ENCODE measurements around the gene BSPRY.

Gene BSPRY

DNA sequence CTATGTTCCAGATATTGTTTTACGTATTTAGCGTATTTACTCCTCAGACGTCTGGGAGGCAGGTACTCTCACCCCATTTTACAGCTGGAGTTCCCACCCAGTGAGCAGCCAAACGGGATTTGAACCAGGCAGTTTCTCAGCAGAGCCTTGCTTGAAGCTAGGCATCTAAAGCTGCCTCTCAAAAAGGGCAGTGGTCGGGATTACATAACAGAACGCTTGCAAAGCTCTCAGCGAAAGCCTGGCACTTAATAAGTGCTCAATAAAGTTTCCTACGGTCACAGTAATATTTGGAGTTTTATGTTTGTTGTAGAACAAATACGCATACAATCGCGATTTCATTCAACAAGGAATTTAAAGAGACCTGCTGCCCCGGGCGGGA lies 286 bp upstream of the BSPRY start:
- H3K4me3 ChIP-seq (replicated peaks; ENCODE audit: low read depth, low read length) = no peak overlapping the region

GRCh38 chr9:113350107-113350661 lies 843 bp downstream of the BSPRY start:
- DNase-seq (ENCODE audit: low read depth) = no peak
- no peak overlapping the region for H3K4me3 ChIP-seq (replicated peaks; ENCODE audit: low read depth, low read length)
- TF ChIP-seq, protein P1, sequence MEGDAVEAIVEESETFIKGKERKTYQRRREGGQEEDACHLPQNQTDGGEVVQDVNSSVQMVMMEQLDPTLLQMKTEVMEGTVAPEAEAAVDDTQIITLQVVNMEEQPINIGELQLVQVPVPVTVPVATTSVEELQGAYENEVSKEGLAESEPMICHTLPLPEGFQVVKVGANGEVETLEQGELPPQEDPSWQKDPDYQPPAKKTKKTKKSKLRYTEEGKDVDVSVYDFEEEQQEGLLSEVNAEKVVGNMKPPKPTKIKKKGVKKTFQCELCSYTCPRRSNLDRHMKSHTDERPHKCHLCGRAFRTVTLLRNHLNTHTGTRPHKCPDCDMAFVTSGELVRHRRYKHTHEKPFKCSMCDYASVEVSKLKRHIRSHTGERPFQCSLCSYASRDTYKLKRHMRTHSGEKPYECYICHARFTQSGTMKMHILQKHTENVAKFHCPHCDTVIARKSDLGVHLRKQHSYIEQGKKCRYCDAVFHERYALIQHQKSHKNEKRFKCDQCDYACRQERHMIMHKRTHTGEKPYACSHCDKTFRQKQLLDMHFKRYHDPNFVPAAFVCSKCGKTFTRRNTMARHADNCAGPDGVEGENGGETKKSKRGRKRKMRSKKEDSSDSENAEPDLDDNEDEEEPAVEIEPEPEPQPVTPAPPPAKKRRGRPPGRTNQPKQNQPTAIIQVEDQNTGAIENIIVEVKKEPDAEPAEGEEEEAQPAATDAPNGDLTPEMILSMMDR (IDR thresholded peaks at IDR 0.05; ENCODE audit: low read length, missing control alignments) = no peak

More for the DNA sequence above, 286 bp upstream of the BSPRY start:
- no peak for DNase-seq (ENCODE audit: low read depth)
- TF ChIP-seq, protein P1 (IDR thresholded peaks at IDR 0.05; ENCODE audit: low read length, missing control alignments) = no peak

DNA sequence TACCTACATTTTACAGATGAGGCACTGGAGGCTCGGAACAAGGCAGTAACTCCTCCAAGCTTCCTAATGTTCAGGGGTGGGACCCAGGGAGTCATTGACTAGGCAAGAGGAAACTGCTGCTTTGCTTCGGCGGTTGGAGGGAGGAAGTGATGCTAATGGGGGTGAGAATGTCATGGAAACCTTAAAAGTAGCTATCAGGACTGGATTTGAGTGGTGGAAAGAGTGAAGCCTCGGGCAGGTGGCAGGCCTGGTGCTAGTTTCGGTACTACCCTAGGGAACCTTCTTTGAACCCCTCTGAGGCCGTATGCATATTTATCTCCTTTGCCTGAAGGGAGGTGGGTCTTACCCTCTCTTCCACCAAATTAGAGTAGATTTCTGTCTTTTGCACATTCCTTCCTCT lies 1.6 kb downstream of the BSPRY start:
- H3K4me3 ChIP-seq (replicated peaks; ENCODE audit: low read depth, low read length) = no peak overlapping the region
- DNase-seq (ENCODE audit: low read depth) = no peak
- TF ChIP-seq, protein P1 (IDR thresholded peaks at IDR 0.05; ENCODE audit: low read length, missing control alignments) = no peak

DNA sequence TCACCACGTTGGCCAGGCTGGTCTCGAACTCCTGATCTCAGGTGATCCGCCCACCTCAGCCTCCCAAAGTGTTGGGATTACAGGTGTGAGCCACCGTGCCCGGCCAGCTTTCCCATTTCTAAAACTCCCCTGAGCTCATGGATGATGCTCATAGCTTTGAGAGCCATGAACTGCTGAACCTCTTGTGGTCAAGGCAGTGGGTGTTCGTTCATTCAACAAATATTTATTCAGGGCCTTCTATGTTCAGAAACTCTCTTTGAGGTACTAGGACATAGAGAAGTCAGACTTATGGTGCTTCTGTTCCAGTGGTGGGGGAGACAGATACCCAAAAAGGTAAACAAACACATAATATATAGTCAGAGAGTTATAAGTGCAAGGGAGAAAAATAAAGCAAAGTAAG lies 2.7 kb downstream of the BSPRY start:
- TF ChIP-seq, protein P1 (IDR thresholded peaks at IDR 0.05; ENCODE audit: low read length, missing control alignments) = no peak
- H3K4me3 ChIP-seq (replicated peaks; ENCODE audit: low read depth, low read length) = no peak overlapping the region
- DNase-seq (ENCODE audit: low read depth) = no peak

DNA sequence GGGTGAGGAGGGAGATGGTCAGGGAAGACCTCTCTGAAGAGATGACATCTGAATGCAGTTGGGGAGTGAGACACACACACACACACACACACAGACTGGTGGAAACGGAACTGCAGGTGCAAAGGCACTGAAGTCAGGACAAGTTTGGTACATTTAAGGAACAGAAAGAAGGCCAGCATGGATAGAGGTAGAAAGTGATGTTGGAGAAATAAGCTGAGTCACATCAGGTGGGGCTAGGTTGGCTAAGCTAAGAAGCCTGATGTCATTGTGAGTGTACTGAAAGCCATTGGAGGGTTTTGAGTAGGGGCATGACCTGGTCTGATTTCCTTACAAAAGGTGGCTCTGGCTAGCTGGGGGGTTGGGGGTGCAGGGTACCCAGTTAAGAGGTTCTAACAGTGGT lies 3.1 kb downstream of the BSPRY start:
- TF ChIP-seq, protein P1 (IDR thresholded peaks at IDR 0.05; ENCODE audit: low read length, missing control alignments) = no peak
- DNase-seq (ENCODE audit: low read depth) = no peak
- no peak overlapping the region for H3K4me3 ChIP-seq (replicated peaks; ENCODE audit: low read depth, low read length)

DNA sequence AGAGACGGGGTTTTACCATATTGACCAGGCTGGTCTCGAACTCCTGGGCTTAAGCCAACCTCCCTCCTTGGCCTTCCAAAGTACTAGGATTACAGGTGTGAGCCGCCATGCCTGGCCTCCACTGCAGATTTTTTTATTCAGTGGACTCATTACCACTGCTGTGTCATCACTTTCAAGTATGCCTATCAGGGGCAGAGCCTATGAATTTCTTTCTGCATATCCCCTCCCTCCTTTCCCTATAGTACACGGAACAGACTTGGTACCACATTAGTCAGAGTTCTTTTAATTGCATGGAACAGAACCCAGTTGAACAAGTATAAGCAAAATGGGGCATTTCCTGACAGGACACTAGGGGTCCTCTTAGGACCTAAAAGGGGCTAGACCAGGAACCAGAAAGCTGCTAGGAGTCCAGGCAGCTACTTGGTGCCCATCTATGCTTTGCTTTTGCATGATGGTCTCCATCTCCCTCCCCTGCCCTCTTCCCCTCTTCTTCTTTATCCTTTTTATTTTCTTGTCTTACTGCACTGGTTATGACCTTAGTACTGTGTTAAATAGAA lies 5.8 kb downstream of the BSPRY start:
- TF ChIP-seq, protein P1 (IDR thresholded peaks at IDR 0.05; ENCODE audit: low read length, missing control alignments) = peak; percentile 38
- H3K4me3 ChIP-seq (replicated peaks; ENCODE audit: low read depth, low read length) = no peak overlapping the region
- DNase-seq (ENCODE audit: low read depth) = peak; percentile 38

- no peak for DNase-seq (ENCODE audit: low read depth)
- no peak overlapping the region for H3K4me3 ChIP-seq (replicated peaks; ENCODE audit: low read depth, low read length)
- TF ChIP-seq, protein P1 (IDR thresholded peaks at IDR 0.05; ENCODE audit: low read length, missing control alignments) = no peak
Observed at GRCh38 chr9:113356686-113357292, 7.4 kb downstream of the BSPRY start.
